GM19463 (cell line): ENCODE data around the gene ZSCAN5B.
"Not testable (repeated sequence)": the region's sequence is repeated elsewhere in the genome, so short reads cannot be mapped to it uniquely, and the experiment has no call there.

Source experiments
- ATAC-seq: cut with Tn5 transposase; IDR thresholded peaks from one replicate; pipeline ENCODE4 v1.9.1; 2021; ENCODE audit warnings: mild to moderate bottlenecking, moderate library complexity; ENCODE audit not compliant: unreplicated experiment

The ZSCAN5B gene, protein sequence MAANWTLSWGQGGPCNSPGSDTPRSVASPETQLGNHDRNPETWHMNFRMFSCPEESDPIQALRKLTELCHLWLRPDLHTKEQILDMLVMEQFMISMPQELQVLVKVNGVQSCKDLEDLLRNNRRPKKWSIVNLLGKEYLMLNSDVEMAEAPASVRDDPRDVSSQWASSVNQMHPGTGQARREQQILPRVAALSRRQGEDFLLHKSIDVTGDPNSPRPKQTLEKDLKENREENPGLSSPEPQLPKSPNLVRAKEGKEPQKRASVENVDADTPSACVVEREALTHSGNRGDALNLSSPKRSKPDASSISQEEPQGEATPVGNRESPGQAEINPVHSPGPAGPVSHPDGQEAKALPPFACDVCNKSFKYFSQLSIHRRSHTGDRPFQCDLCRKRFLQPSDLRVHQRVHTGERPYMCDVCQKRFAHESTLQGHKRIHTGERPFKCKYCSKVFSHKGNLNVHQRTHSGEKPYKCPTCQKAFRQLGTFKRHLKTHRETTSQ

DNA sequence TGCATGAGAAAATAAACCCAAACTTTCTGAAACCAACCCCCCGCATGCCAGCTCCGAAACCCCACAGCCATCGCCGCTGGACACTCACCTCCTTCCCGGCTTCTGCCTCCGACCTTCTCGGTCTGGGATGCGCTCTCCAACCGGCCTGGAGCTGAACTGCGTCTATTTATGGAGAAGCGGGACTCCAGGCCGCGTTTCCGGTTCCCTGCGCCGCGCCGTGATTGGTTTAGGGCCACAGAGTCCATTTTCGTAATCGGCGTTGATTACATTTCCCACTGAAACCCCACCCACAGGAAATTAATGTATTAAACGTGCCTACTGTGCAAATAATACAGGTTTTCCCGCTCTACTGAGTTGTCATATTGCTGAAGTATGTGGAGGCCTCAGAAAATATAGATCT, at the start of gene ZSCAN5B:
Gene ZSCAN5B (minus strand): TSS at position 138 of the 400 bp plus-strand sequence. CDS start 4,731 bp downstream, outside the sequence.
- ATAC-seq: not testable (repeated sequence)

DNA sequence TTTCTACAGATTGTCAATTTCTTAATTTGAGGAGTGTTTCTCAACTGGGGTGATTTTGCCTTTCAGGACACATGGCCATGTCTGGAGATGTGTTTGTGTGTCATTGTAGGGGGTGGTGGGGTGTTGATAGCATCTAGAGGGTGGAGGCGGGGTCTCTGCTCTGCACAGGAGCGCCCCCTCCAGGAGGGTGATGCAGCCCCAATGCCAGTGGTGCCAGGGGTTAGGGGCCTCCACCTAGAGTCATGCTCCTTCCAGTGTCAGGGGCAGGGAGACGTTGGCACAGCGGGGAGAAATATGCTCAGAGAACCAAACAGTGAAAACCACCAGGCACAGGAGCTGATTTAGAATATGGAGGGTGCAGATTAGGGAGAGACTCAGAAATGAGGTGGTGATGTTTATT, 48.2 kb upstream of the ZSCAN5B start:
- not testable (repeated sequence) for ATAC-seq

DNA sequence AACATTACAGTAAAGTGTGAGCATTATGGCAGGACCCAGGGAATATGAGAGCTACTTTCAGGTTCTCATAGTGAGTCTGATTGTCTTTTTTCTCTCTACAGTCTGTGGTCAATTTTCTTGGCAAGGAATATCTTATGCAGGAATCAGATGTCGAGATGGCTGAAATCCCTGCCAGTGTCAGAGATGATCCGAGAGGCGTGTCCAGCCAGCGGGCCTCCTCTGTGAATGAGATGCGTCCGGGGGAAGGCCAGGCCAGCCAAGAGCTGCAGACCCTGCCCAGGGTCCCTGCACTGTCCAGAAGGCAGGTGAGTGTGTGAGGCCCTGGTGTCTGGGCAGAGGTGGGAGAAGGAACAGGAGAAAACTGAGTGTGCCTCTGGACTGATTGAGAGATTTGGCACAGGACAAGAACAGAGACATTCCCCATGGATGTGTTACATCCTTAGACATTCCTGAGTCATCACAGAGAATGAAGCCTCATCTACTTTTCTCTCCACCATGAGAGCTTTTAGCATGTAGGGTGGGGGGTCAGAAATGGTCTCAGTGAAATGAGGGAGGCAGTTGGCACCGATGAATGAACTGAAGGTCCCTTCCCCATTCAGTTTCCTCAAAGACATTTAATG, 47.6 kb upstream of the ZSCAN5B start:
- no peak for ATAC-seq

DNA sequence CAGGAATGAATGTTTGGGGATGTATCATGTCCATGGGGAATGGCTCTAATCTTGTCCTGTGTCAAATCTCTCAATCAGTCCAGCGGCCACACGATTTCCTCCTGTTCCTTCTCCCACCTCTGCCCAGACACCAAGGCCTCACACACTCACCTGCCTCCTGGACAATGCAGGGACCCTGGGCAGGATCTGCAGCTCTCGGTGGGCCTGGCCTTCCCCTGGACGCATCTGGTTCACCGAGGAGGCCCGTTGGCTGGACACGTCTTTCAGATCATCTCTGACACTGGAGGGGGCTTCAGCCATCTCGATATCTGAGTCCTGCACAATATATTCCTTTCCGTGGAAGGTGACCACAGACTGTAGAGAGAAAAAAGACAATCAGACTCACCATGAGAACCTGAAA, 25.9 kb upstream of the ZSCAN5B start:
- no peak for ATAC-seq

DNA sequence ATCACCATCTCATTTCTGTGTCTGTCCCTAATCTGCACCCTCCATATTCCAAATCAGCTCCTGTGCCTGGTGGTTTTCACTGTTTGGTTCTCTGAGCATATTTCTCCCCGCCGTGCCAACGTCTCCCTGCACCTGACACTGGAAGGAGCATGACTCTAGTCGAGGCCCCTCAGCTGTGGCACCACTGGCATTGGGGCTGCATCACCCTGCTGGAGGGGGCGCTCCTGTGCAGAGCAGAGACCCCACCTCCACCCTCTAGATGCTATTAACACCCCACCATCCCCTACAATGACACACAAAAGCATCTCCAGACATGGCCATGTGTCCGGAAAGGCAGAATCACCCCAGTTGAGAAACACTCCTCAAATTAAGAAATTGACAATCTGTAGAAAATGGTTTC, 25.3 kb upstream of the ZSCAN5B start:
- no peak for ATAC-seq

DNA sequence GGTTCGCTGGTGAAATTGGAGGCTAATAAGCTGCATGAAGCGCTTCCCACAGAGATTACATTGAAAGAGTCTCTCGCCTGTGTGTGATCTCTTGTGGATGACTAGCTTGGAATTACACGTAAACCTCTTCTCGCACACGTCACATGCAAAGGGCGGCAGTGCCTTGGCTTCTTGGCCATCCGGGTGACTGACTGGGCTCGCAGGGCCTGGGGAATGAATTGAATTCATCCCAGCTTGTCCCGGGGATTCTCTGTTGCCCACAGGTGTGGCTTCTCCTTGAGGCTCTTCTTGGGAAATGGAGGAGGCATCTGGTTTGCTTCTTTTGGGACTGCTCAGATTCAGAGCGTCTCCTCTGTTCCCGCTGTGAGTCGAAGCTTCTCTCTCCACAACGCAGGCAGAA, 24.3 kb upstream of the ZSCAN5B start:
- no peak for ATAC-seq

DNA sequence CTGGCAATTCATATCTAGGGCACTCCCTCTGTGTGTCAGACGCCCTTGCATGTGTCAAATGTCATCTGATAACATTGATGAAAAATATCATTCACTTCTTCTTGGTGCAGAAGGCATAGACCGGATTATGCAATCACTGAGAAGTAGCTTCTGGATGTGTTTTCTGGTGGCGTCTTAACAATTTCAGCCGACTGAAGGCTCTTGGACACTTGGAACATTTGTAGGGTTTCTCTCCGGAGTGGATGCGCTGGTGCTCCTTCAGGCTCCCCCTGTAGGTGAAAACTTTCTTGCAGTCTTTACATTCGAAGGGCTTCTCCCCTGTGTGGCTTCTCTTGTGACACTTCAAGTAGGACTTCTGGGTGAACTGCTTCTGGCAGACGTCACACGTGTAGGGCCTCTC, 23.9 kb upstream of the ZSCAN5B start:
- not testable (repeated sequence) for ATAC-seq

DNA sequence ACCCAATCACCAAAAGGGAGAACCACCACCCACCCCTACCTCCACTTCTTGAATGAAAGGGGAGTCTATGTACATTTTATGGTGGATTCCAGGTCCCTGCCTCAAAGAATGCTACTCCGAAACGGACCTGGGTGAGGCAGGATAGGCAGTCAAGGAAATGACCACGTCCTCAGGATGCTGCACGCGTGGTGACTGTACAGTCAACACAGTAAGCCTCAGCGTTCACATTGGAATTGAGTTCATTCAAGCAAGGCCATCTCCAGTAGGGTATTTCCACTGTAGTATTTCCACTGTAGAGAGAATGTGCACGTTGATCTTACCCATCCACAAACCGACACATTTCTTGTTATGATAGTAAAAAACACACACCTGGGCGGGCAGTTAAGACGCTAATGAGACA, 21.4 kb upstream of the ZSCAN5B start:
- ATAC-seq: no peak

DNA sequence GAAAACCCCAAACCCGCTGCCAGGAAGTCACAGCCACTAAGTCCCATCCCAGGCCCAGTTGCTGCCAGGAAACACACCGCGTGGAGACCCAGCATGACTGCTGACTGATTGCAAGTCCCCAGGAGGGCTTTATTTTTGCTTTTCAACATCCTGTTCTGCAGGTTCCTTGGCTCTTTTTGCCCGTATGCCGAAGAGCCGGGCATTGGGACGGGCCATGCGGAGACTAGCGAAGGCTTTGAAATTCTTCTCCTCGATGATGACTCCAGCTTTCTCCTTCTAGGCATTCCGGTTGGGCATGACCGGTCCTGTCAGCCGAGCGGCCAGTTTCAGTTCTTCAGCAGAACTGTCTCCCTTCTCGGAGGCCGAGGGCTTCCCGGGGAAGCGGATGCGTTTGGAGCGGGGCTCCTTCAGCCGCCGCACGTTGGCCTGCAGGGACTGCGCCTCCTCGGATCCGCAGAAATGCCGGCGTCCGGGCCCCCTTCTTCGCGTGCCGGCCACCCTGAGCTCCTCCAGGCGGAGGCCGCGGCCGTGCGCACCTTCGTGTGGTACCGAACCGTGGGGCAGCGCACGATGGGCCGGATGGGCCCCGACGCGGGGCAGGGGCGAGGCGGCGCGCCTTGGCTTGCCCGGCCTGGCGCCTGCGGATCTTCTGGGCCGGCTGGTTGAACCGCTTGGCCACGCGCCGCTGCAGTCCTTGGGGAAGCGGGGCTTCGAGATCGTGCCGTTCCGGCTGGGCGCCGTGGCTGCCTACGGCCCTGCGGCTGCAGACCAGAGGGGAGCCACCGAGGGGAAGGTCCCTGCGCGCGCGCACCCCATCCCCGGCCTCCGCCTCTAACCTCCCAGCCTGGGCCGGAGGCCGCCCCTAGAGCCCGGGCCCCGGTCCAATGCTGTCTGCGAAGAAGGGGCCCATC, 19.7 kb upstream of the ZSCAN5B start:
- no peak for ATAC-seq

DNA sequence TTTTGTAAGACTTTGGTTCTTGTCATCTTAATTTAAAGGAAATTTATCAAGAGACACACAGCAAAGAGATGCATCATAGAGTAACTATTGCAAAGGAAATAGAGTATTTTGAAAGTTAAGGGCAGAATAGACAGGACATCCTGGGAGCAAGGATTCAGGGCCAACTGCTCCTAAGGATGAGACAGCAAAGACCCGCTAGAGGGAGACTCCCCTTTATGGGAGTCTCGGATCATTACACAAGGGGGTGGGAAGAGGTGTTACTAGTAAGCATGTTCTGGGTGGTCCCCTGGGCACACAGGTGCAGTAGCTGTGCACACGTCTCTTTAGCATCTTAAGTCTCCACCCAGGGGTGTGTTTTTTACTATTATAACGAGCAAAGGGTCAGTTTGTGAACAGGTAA, 14.1 kb upstream of the ZSCAN5B start:
- no peak for ATAC-seq

DNA sequence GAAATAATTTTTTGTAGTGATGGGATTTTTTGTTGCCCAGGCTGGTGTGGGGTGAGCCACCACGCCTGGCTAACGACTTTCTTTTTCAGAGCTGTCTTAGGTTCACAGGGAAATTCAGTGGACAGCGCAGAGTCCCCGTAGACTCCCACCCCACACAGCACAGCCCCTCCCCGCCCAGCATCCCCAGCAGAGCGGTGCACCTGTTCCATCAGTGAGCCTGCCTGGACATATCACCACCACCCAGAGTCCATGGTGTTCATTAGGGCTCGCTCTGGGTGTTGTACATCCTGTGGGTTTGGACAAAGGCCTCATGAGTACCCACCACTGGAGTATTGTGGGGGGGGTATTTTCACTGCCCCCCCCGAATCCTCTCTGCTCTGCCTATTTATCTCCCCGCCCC, 12.5 kb upstream of the ZSCAN5B start:
- not testable (repeated sequence) for ATAC-seq

DNA sequence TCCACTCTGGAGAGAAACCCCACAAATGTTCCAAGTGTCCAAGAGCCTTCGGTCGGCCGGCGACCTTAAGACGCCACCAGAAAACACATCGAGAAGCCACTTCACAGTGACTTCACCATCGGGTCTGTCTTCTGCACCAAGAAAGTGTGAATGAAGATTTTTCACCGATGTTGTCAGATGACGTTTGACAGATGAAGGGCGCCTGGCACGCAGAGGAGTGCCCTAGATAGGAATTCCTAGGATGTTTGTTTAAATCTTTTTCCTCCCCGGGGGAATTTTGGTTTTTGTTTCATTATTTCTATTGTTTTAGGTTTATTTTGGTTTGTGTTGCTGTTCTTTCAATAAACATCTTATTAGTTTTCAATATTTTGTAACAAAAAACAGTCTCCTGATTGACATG, 11.5 kb upstream of the ZSCAN5B start:
- ATAC-seq: no peak

DNA sequence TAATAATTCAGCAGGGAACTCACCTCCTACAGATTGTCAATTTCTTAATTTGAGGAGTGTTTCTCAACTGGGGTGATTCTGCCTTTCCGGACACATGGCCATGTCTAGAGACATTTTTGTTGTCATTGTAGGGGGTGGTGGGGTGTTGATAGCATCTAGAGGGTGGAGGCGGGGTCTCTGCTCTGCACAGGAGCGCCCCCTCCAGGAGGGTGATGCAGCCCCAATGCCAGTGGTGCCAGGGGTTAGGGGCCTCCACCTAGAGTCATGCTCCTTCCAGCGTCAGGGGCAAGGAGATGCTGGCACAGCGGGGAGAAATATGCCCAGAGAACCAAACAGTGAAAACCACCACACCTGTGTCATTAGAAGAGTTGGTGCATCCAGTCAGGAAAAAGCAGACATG, 10.0 kb upstream of the ZSCAN5B start:
- ATAC-seq: not testable (repeated sequence)

DNA sequence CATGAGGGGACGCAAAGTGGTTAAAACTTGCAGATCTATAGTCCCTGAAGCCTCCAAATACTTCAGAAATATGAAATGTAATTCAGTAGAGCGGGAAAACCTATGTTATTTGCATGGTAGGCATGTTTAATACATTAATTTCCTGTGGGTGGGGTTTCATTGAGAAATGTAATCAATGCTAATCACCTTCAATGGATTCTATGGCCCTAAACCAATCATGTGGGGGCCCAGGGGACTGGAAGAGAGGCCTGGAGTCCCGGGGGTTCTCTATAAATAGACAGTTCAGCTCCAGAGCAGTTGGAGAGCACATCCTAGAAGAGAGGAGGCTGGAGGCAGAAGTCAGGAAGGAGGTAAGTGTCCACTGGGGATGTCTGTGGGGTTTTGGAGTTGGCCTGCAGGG, 4.4 kb upstream of the ZSCAN5B start, which contains the start of gene ZSCAN5C:
Gene ZSCAN5C (plus strand): TSS at position 301 of the 400 bp plus-strand sequence. CDS start 3,641 bp downstream, outside the sequence.
- ATAC-seq: no peak

DNA sequence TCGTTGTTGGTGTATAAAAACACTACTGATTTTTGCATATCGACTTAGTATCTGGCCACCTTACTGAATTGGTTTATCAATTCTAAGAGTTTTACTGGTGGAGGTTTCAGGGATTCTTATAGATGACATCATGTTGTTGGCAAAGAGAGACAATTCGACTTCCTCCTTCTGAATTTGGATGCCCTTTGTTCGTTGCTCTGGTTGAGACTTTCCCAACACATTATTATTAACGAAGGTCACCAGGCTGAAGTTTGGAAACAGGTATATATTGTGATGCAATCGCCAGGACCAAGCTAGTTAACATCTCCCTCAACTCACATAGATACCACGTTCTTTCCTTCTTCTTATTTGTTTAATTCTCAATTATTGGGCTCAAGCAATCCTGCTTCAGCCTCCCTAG, 2.1 kb upstream of the ZSCAN5B start:
- ATAC-seq: no peak

DNA sequence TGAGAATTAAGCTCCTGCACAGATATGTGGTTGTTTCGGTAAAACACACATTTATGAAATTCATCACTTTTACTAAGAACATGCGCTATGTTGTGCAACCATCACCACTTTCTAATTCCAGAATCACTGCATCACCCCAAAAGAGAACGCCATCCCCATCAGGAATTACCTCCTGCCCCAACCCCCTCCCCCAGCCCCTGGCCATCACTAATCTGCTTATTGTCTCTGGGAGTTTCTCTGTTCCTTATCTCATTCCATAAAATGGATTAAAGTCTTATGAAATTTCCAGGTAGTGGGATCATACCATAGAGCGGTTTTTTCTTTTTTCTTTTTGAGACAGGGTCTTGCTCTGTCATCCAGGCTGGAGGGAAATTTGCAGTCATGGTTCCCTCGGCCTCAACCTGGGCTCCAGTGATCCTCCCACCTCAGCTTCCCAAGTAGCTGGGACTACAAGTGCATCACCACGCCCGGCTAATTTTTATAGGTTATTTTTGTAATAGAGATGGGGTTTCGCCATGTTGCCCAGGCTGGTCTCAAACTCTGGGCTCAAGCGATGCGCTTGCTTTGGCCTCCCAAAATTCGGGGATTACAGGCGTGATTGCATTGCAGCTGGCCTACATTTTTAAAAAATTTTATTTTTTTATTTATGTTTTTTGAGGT, 3.5 kb downstream of the ZSCAN5B start:
- ATAC-seq: no peak

DNA sequence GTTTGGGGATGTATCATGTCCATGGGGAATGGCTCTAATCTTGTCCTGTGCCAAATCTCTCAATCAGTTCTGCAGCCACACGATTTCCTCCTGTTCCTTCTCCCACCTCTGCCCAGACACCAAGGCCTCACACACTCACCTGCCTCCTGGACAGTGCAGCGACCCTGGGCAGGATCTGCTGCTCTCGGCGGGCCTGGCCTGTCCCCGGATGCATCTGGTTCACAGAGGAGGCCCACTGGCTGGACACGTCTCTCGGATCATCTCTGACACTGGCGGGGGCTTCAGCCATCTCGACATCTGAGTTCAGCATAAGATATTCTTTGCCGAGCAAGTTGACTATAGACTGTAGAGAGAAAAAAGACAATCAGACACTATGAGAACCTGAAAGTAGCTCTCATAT, 5.9 kb downstream of the ZSCAN5B start:
- no peak for ATAC-seq

DNA sequence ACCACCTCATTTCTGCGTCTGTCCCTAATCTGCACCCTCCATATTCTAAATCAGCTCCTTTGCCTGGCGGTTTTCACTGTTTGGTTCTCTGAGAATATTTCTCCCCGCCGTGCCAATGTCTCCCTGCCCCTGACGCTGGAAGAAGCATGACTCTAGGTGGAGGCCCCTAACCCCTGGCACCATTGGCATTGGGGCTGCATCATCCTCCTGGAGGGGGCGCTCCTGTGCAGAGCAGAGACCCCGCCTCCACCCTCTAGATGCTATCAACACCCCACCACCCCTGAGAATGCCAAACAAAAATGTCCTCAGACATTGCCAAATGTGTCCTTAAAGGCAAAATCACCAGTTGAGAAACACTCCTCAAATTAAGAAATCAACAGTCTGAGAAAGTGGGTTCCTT, 6.5 kb downstream of the ZSCAN5B start:
- ATAC-seq: no peak

DNA sequence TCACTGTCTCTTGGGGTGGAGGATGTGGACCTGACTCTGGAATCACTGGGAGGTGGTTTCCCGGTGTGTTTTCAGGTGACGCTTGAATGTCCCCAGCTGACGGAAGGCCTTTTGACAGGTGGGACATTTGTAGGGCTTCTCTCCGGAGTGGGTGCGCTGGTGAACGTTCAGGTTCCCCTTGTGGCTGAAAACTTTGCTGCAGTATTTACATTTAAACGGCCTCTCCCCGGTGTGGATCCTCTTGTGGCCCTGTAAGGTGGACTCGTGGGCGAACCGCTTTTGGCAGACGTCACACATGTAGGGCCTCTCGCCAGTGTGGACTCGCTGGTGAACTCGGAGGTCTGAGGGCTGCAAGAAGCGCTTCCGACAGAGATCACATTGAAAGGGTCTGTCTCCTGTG, 7.8 kb downstream of the ZSCAN5B start:
- ATAC-seq: no peak

DNA sequence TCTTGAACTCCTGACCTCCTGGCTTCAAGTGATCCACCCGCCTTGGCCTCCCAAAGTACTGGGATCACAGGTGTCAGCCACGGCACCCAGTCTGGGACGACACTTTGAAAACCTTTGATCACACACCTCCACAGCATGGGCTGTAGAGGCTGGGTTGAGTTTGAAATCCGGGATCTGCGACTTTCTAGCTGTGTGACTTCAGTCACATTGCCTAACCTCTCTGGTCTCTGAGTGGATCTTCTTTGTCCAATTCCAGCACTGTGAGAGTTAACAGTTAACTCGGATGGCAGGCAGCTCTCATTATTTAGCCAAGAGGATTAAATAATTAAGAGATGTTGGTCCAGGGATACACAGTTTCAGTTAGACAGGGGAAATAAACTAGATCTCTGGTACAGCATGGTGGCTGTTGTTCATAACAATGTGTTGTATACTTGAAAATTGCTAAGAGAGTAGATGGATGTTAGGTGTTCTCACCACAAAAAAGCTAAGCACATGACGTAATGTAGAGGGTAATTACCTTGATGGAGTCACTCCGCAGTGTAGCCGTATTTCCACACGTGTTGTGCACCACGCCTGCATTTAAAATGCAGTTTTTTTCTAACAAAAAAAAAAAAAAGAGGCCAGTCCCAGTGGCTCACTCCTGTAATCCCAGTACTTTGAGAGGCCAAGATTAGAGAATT, 19.9 kb downstream of the ZSCAN5B start:
- no peak for ATAC-seq
